Esophagus muscularis mucosa (tissue), 4 donors: ENCODE data around the gene LAMA3. TPM values are rescaled to one million over a fixed set of nuclear protein-coding genes. Genes with fewer than 3 reads are reported as not detected.

Experiments used
- DNase-seq: peaks from one replicate; pipeline ENCODE4 v3.0.0-alpha.2; 2017; ENCODE audit errors: extremely low spot score
- H3K27ac ChIP-seq, 4 donors: fragments of 200-600 bp; sonication (generic); replicated peaks in 1 of 4; 1 replicate in 3 of 4; 2 replicates in 1 of 4; pipeline ENCODE4 v1.5.1; 2016 to 2019; ENCODE audit warnings: mild to moderate bottlenecking in 1 of 4
- H3K27me3 ChIP-seq, 4 donors: fragments of 200-600 bp; sonication (generic); one replicate each; pipeline versions ENCODE4 v1.5.1 to v1.6.0; 2016 to 2019
- H3K36me3 ChIP-seq, 4 donors: fragments of 200-600 bp; sonication (generic); one replicate each; pipeline ENCODE4 v1.5.1; 2016 to 2019
- H3K4me1 ChIP-seq, 4 donors: fragments of 200-600 bp; sonication (generic); one replicate each; pipeline ENCODE4 v1.5.1; 2016 to 2019
- H3K4me3 ChIP-seq, 4 donors: fragments of 200-600 bp; sonication (generic); 1 replicate in 2 of 4; 2 replicates in 2 of 4; pipeline ENCODE4 v1.5.1; 2016 to 2019; ENCODE audit warnings: mild to moderate bottlenecking in 4 of 4, moderate library complexity in 1 of 4
- H3K9me3 ChIP-seq, 4 donors: fragments of 200-600 bp; sonication (generic); 1 replicate in 3 of 4; 2 replicates in 1 of 4; pipeline ENCODE4 v1.5.1; 2016 to 2019
- EP300 ChIP-seq: sonication (generic); formaldehyde crosslinking; IDR thresholded peaks from one replicate; pipeline ENCODE4 v1.6.1; 2017; ENCODE audit warnings: antibody characterized with exemption
- POLR2A ChIP-seq: fragments of 450-650 bp; IDR thresholded peaks from one replicate; pipeline ENCODE4 v1.6.1; 2017; ENCODE audit warnings: antibody characterized with exemption, moderate library complexity, mild to moderate bottlenecking, low read depth
- POLR2AphosphoS5 ChIP-seq, 2 donors: sonication (generic); formaldehyde crosslinking; IDR thresholded peaks; one replicate each; pipeline ENCODE4 v1.6.1; 2017; ENCODE audit warnings: antibody characterized with exemption in 2 of 2
- WGBS: methylation state at CpG from one replicate; pipeline ENCODE4 v1.1.5; 2018; 5-methylcytosine and 5-hydroxymethylcytosine counted together
- intact Hi-C: fragments of 100-400 bp; cut with DNase I; formaldehyde crosslinking; loops from one replicate; pipeline ENCODE4 v1.15.1; 2023
- total RNA-seq, 4 donors: library from RNA; depleted of rRNA; stranded (reverse); fragments of >200 nt; gene quantifications; one replicate each; pipeline versions ENCODE4 v1.1.0 to v1.2.1, GENCODE V29; 2016
- TF ChIP-seq, protein P1 (sequence below), 3 experiments: fragments of 200-600 bp in 2 of 3; fragments of 450-650 bp in 1 of 3; sonication (generic) in 2 of 3; IDR thresholded peaks; one replicate each; pipeline ENCODE4 v1.5.1; 2017 to 2019; ENCODE audit warnings: antibody characterized with exemption in 3 of 3, mild to moderate bottlenecking in 2 of 3, moderate library complexity in 1 of 3

The LAMA3 gene
- total RNA-seq, 4 donors from 2014 or later = 7.5 to 12.9 (median 11.7) TPM

DNA sequence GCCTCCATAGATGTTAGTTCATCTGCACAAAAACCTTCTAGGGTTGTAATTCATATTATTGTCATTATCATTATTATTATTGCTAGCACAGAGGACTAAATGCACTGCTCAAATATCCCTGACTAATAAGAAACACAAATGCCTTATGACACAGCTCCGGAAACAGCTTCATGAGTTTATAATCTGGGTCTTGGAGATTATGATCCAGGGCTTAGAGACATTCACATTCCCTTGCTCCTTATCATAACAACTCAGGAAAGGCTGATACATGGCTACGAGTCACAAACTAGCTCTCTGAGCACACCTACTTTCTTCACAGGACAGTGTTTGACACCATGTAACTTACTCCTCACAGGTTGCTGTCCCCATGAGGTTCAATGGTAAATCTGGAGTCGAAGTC is 223.1 kb downstream of the LAMA3 start:
- no peaks in the 10 kb centered on the region for H3K9me3 ChIP-seq
- H3K27ac ChIP-seq = no peak overlapping the region
- intact Hi-C loops = loop anchor here (10.0 kb wide), 1 partner anchor 288 kb away; no protein-coding TSS in a partner anchor
- H3K27me3 ChIP-seq = no peaks in the 10 kb centered on the region
- no peak for DNase-seq
- TF ChIP-seq, protein P1, sequence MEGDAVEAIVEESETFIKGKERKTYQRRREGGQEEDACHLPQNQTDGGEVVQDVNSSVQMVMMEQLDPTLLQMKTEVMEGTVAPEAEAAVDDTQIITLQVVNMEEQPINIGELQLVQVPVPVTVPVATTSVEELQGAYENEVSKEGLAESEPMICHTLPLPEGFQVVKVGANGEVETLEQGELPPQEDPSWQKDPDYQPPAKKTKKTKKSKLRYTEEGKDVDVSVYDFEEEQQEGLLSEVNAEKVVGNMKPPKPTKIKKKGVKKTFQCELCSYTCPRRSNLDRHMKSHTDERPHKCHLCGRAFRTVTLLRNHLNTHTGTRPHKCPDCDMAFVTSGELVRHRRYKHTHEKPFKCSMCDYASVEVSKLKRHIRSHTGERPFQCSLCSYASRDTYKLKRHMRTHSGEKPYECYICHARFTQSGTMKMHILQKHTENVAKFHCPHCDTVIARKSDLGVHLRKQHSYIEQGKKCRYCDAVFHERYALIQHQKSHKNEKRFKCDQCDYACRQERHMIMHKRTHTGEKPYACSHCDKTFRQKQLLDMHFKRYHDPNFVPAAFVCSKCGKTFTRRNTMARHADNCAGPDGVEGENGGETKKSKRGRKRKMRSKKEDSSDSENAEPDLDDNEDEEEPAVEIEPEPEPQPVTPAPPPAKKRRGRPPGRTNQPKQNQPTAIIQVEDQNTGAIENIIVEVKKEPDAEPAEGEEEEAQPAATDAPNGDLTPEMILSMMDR (IDR thresholded peaks at IDR 0.05) = no peak
- TF ChIP-seq POLR2A (no peak), EP300 (no peak), POLR2AphosphoS5 (IDR thresholded peaks at IDR 0.05) (no peak)
- 85% methylated on average over 3 of the region's 3 CpGs for WGBS
- no peak overlapping the region for H3K4me3 ChIP-seq
- no peaks in the 10 kb centered on the region for H3K4me1 ChIP-seq
- H3K36me3 ChIP-seq = peaks cover 5 to 63% (median 15%) of the 10 kb centered on the region in 4 donors

DNA sequence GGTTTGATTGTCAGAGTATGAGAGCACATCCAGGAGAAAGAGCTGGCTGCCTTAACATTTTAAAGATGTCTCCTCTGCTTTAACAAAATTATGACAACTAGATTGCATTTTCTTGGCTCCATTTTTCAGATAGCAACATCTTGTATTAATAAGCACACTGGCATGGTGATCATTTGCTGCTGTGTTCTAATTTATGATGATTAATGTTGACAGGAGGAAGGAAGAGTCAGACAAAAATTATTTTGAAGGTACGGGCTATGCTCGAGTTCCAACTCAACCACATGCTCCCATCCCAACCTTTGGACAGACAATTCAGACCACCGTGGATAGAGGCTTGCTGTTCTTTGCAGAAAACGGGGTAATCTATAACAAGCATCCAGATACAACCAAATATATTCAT is 227.1 kb downstream of the LAMA3 start:
- peaks cover 5 to 43% (median 6%) of the 10 kb centered on the region in 4 donors for H3K36me3 ChIP-seq
- WGBS = 65% methylated on average over 4 of the region's 4 CpGs
- TF ChIP-seq, protein P1 (IDR thresholded peaks at IDR 0.05) = no peak
- TF ChIP-seq EP300 (no peak), POLR2AphosphoS5 (IDR thresholded peaks at IDR 0.05) (no peak), POLR2A (no peak)
- DNase-seq = no peak
- H3K27ac ChIP-seq = no peak overlapping the region
- H3K4me3 ChIP-seq = no peak overlapping the region
- no peaks in the 10 kb centered on the region for H3K9me3 ChIP-seq
- H3K4me1 ChIP-seq = peaks cover 0 to 5% (median 4%) of the 10 kb centered on the region in 4 donors
- intact Hi-C loops = loop anchor here (5.0 to 10.0 kb wide), 3 partner anchors 89 to 292 kb away; no protein-coding TSS in a partner anchor
- H3K27me3 ChIP-seq = no peaks in the 10 kb centered on the region

DNA sequence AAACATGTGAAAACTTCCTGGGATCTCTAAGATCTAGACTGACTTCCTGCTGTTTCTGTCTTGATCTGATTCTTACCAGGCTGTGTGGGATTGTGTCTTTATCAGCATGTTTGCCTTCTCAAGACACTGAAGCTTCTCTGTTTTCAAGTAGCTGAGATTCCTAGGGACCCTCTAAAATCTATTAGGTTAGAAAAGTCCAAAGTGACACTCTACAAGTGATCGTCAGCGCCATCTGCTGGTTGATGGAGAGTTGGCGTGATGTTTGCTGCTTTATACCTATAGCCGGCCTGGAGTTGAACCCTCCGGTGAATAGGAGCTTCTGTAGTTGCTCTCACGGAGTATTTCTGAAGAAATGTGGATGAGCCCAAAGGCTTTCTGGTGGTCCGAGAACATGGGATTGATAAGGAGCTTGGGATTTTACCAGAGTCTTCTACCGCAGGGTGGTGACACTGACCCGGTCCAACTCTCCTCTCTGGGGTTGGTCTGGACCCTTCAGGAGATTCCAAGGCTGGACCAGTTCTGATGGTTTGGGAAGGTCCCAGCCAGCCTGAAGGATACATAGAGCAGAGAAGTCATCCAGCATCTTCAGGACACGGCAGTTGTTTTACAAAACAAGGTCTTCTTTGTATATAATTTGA is 229.3 kb downstream of the LAMA3 start:
- H3K27ac ChIP-seq = no peak overlapping the region
- TF ChIP-seq, protein P1 (IDR thresholded peaks at IDR 0.05) = peak; percentile 78 to 92 (median 82)
- no peak for TF ChIP-seq EP300
- no peak for DNase-seq
- no peaks in the 10 kb centered on the region for H3K9me3 ChIP-seq
- no peak overlapping the region for H3K4me3 ChIP-seq
- H3K36me3 ChIP-seq = peaks cover 0 to 36% (median 3%) of the 10 kb centered on the region in 4 donors
- intact Hi-C loops = loop anchor here (5.0 to 10.0 kb wide), 3 partner anchors 91 to 294 kb away; no protein-coding TSS in a partner anchor
- H3K27me3 ChIP-seq = no peaks in the 10 kb centered on the region
- peaks cover 0 to 5% (median 4%) of the 10 kb centered on the region in 4 donors for H3K4me1 ChIP-seq
- 41% methylated on average over 10 of the region's 10 CpGs for WGBS

DNA sequence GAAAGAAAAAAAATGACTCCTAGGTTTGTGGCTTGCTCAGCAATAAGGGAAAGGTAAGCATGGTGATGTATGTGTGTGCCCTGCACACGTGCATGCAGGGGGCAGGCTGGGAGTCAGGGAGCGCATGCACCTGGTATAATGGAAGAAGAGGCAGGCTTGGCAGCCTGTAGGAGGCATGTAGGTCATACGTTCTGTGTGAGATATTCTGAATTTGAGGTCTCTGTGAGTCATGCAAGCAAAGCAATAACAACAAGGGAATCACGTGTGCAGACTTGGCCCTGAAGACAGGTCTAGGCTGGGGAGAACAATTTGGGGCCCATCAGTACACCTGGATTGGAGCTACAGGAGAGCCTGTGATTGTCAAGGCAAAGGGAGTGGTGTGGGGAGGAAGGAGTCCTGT is 230.8 kb downstream of the LAMA3 start:
- intact Hi-C loops = no loop called here
- DNase-seq = no peak
- Histone ChIP-seq H3K4me3 (no peak overlapping the region), H3K36me3 (peaks cover 0 to 23% (median 3%) of the 10 kb centered on the region in 4 donors), H3K27me3 (no peaks in the 10 kb centered on the region), H3K27ac (no peak overlapping the region), H3K4me1 (peaks cover 0 to 5% (median 4%) of the 10 kb centered on the region in 4 donors), H3K9me3 (no peaks in the 10 kb centered on the region)
- TF ChIP-seq, protein P1 (IDR thresholded peaks at IDR 0.05) = no peak
- TF ChIP-seq POLR2A (no peak), POLR2AphosphoS5 (IDR thresholded peaks at IDR 0.05) (no peak), EP300 (no peak)
- 92% methylated on average over 4 of the region's 4 CpGs for WGBS
